ENCODE data around the gene NCEH1. TPM values are rescaled to one million over a fixed set of nuclear protein-coding genes. Genes with fewer than 3 reads are reported as not detected.
A peak's percentile ranks its signal among the peaks of the same experiment; 100 is the strongest.
"Not testable (repeated sequence)": the region's sequence is repeated elsewhere in the genome, so short reads cannot be mapped to it uniquely, and the experiment has no call there.

NCEH1 gene
- total RNA-seq, 1 experiment from 2014 or later: 43.5 TPM

DNA sequence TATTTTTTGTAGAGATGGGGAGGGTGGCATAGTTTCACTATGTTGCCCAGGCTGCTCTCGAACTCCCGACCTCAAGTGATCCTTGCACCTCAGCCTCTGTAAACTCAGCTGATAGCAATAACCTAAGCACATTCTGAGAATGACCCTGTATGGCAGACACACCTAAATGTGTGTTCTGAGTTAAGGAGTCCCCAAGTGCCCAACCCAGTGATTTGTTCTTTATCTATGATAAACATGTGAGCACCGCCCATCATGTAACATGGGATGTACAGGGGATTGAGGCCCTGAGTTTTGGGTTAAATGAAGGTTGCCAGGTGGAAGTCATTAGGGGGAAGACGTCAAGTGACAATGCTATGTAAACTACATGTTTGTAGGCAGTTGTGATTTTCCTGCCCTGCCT, 5.7 kb downstream of the NCEH1 start:
- H3K79me2 ChIP-seq (ENCODE audit: low read depth): peaks cover 100% of the 10 kb centered on the region
- no peak overlapping the region for H3K4me2 ChIP-seq
- peaks cover 29% of the 10 kb centered on the region for H3K4me1 ChIP-seq (replicated peaks; ENCODE audit: insufficient read depth)
- no peak overlapping the region for H2AFZ ChIP-seq
- H3K4me3 ChIP-seq: no peak overlapping the region
- DNase-seq: no peak
- H3K9me3 ChIP-seq (ENCODE audit: insufficient read depth, low read depth): no peaks in the 10 kb centered on the region
- no TSS peak for BruUV-seq (replicated peaks)
- ChIA-PET CTCF (interaction anchor here (0.7 kb wide), 1 partner anchor 418 kb away, joined by 14 read pairs; no protein-coding TSS in a partner anchor), POLR2A (ENCODE audit: unreplicated experiment) (no interaction called here)
- H3K9me2 ChIP-seq (ENCODE audit: insufficient read depth): no peaks in the 10 kb centered on the region
- peaks cover 10% of the 10 kb centered on the region for H3K36me3 ChIP-seq (ENCODE audit: low read depth)
- TF ChIP-seq, protein P1, sequence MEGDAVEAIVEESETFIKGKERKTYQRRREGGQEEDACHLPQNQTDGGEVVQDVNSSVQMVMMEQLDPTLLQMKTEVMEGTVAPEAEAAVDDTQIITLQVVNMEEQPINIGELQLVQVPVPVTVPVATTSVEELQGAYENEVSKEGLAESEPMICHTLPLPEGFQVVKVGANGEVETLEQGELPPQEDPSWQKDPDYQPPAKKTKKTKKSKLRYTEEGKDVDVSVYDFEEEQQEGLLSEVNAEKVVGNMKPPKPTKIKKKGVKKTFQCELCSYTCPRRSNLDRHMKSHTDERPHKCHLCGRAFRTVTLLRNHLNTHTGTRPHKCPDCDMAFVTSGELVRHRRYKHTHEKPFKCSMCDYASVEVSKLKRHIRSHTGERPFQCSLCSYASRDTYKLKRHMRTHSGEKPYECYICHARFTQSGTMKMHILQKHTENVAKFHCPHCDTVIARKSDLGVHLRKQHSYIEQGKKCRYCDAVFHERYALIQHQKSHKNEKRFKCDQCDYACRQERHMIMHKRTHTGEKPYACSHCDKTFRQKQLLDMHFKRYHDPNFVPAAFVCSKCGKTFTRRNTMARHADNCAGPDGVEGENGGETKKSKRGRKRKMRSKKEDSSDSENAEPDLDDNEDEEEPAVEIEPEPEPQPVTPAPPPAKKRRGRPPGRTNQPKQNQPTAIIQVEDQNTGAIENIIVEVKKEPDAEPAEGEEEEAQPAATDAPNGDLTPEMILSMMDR (conservative IDR thresholded peaks at IDR 0.05): no peak
- TF ChIP-seq EZH2 (IDR thresholded peaks at IDR 0.05; ENCODE audit: low read depth): no peak
- H4K20me1 ChIP-seq (ENCODE audit: insufficient read depth): peaks cover 11% of the 10 kb centered on the region
- intact Hi-C loops (cut with micrococcal nuclease; ENCODE audit: unreplicated experiment): no loop called here
- H3K27ac ChIP-seq: no peak overlapping the region
- H3K27me3 ChIP-seq (ENCODE audit: insufficient read depth, low read depth): no peaks in the 10 kb centered on the region
- peaks cover 5% of the 10 kb centered on the region; the same call in 1 of the 2 replicates for H3F3A ChIP-seq (ENCODE audit: insufficient read depth, low read depth)

DNA sequence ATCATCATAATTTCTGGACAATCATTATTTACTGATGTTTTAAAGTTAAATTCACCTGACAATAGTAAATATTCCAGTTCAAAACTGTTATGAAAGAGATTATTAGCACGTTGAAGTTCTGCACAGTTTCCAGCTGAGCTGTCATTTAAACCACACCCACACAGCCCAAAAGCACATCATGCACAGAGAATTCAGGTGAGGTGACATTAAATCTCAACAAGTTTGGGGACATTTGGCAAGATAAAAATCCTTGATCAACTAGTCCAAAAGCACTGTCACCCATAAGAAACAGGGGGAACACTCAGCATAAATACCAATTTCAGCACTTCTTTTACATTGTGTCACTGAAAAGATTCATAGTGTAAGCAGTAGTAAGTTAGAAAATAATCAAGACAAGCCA, 6.9 kb downstream of the NCEH1 start:
- no peak for DNase-seq
- peaks cover 15% of the 10 kb centered on the region for H3K36me3 ChIP-seq (ENCODE audit: low read depth)
- H3K9me3 ChIP-seq (ENCODE audit: insufficient read depth, low read depth): no peaks in the 10 kb centered on the region
- H3K4me1 ChIP-seq (replicated peaks; ENCODE audit: insufficient read depth): peaks cover 20% of the 10 kb centered on the region
- POLR2A ChIA-PET (ENCODE audit: unreplicated experiment): no interaction called here
- 0 out of 2 replicates have a peak overlapping the region, but pooled peaks have one; percentile 0 for H3K4me2 ChIP-seq
- no peaks in the 10 kb centered on the region for H3K27me3 ChIP-seq (ENCODE audit: insufficient read depth, low read depth)
- intact Hi-C loops (cut with micrococcal nuclease; ENCODE audit: unreplicated experiment): no loop called here
- H3K4me3 ChIP-seq: no peak overlapping the region
- H4K20me1 ChIP-seq (ENCODE audit: insufficient read depth): peaks cover 9% of the 10 kb centered on the region
- no TSS peak for BruUV-seq (replicated peaks)
- no peak overlapping the region for H2AFZ ChIP-seq
- H3K9me2 ChIP-seq (ENCODE audit: insufficient read depth): no peaks in the 10 kb centered on the region
- TF ChIP-seq, protein P1 (conservative IDR thresholded peaks at IDR 0.05): no peak
- no peak for TF ChIP-seq EZH2 (IDR thresholded peaks at IDR 0.05; ENCODE audit: low read depth)
- H3F3A ChIP-seq (ENCODE audit: insufficient read depth, low read depth): 0 out of 2 replicates have a peak, but pooled peaks cover 5% of the 10 kb centered on the region
- no peak overlapping the region for H3K27ac ChIP-seq
- H3K79me2 ChIP-seq (ENCODE audit: low read depth): peaks cover 100% of the 10 kb centered on the region
- CTCF ChIA-PET: interaction anchor here (0.6 to 1.6 kb wide), 3 partner anchors 13 to 46 kb away, joined by 3 to 5 read pairs (median 5); partner anchors contain the start of gene ECT2

GRCh38 chr3:172702731-172703130, 8.1 kb downstream of the NCEH1 start:
- H2AFZ ChIP-seq; H3K9me3 ChIP-seq (ENCODE audit: insufficient read depth, low read depth); H4K20me1 ChIP-seq (ENCODE audit: insufficient read depth); H3K4me1 ChIP-seq (replicated peaks; ENCODE audit: insufficient read depth); H3K4me3 ChIP-seq; BruUV-seq (replicated peaks); POLR2A ChIA-PET (ENCODE audit: unreplicated experiment); H3K9me2 ChIP-seq (ENCODE audit: insufficient read depth); H3K4me2 ChIP-seq; H3F3A ChIP-seq (ENCODE audit: insufficient read depth, low read depth); H3K27ac ChIP-seq; intact Hi-C loops (cut with micrococcal nuclease; ENCODE audit: unreplicated experiment); H3K27me3 ChIP-seq (ENCODE audit: insufficient read depth, low read depth); DNase-seq: not testable (repeated sequence)
- H3K79me2 ChIP-seq (ENCODE audit: low read depth): peaks cover 100% of the 10 kb centered on the region
- CTCF ChIA-PET: interaction anchor here (1.6 kb wide), 1 partner anchor 29 kb away, joined by 5 read pairs; no protein-coding TSS in a partner anchor
- H3K36me3 ChIP-seq (ENCODE audit: low read depth): peaks cover 15% of the 10 kb centered on the region

DNA sequence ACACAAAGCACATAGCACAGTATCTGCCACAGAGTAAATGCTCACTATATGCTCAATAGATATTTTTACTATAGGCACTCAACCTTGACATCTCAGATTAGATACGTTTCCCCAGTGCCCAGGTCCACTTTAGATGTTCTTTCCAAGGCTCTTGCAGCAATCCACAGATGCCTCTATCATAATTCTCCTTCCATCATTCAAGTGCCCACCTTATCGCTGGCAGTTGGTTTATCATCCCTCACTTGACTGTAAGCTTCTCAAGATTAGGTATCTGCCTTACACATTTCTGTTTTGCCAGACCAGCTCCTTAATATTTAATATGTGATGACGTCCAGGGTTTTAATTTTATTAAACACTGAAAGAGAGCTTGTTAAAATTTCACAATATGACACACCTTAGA, 8.6 kb downstream of the NCEH1 start:
- H3K27me3 ChIP-seq (ENCODE audit: insufficient read depth, low read depth): no peaks in the 10 kb centered on the region
- peaks cover 4% of the 10 kb centered on the region; the same call in 1 of the 2 replicates for H3K4me1 ChIP-seq (replicated peaks; ENCODE audit: insufficient read depth)
- H3K9me3 ChIP-seq (ENCODE audit: insufficient read depth, low read depth): no peaks in the 10 kb centered on the region
- no peak overlapping the region for H3K27ac ChIP-seq
- no peak overlapping the region for H2AFZ ChIP-seq
- H3K9me2 ChIP-seq (ENCODE audit: insufficient read depth): no peaks in the 10 kb centered on the region
- TF ChIP-seq, protein P1 (conservative IDR thresholded peaks at IDR 0.05): no peak
- TF ChIP-seq EZH2 (IDR thresholded peaks at IDR 0.05; ENCODE audit: low read depth): no peak
- peaks cover 100% of the 10 kb centered on the region for H3K79me2 ChIP-seq (ENCODE audit: low read depth)
- CTCF ChIA-PET: no interaction called here
- H4K20me1 ChIP-seq (ENCODE audit: insufficient read depth): peaks cover 7% of the 10 kb centered on the region
- POLR2A ChIA-PET (ENCODE audit: unreplicated experiment): interaction anchor here (0.6 kb wide), 1 partner anchor 354 kb away, joined by 3 read pairs; no protein-coding TSS in a partner anchor
- H3K4me3 ChIP-seq: no peak overlapping the region
- no TSS peak for BruUV-seq (replicated peaks)
- intact Hi-C loops (cut with micrococcal nuclease; ENCODE audit: unreplicated experiment): no loop called here
- DNase-seq: no peak
- no peak overlapping the region for H3K4me2 ChIP-seq
- H3F3A ChIP-seq (ENCODE audit: insufficient read depth, low read depth): peaks cover 5% of the 10 kb centered on the region; the same call in 1 of the 2 replicates
- peaks cover 15% of the 10 kb centered on the region for H3K36me3 ChIP-seq (ENCODE audit: low read depth)
